GM19240 (cell line): ENCODE measurements around the gene NXN.
A peak's percentile ranks its signal among the peaks of the same experiment; 100 is the strongest.
"Not testable (repeated sequence)": the region's sequence is repeated elsewhere in the genome, so short reads cannot be mapped to it uniquely, and the experiment has no call there.

Source experiments
- DNase-seq: peaks from one replicate; pipeline ENCODE4 v3.0.0; 2011; ENCODE audit warnings: low spot score; ENCODE audit not compliant: insufficient read length

NXN gene

GRCh38 chr17:980406-981291 is 1.1 kb upstream of the NXN start:
- DNase-seq = peak; percentile 66

- DNase-seq = no peak
Measured at GRCh38 chr17:979212-979538, 401 bp downstream of the NXN start.

GRCh38 chr17:978103-979093 is 1.2 kb downstream of the NXN start:
- no peak for DNase-seq

- no peak for DNase-seq
Measured at GRCh38 chr17:977166-977565, 2.4 kb downstream of the NXN start.

GRCh38 chr17:976312-976711 is 3.3 kb downstream of the NXN start:
- DNase-seq = no peak

GRCh38 chr17:975371-975915 is 4.1 kb downstream of the NXN start:
- no peak for DNase-seq

GRCh38 chr17:974778-975177 is 4.8 kb downstream of the NXN start:
- DNase-seq = not testable (repeated sequence)

- DNase-seq = no peak
Measured at GRCh38 chr17:973053-973452, 6.5 kb downstream of the NXN start.

GRCh38 chr17:971861-972260 is 7.7 kb downstream of the NXN start:
- not testable (repeated sequence) for DNase-seq

GRCh38 chr17:970364-970763 is 9.2 kb downstream of the NXN start:
- DNase-seq = no peak

GRCh38 chr17:969811-970355 is 9.7 kb downstream of the NXN start:
- no peak for DNase-seq

- no peak for DNase-seq
Measured at GRCh38 chr17:968812-969730, 10.5 kb downstream of the NXN start.

- DNase-seq = no peak
Measured at GRCh38 chr17:967122-967521, 12.5 kb downstream of the NXN start.

GRCh38 chr17:965311-965989 is 14.1 kb downstream of the NXN start:
- DNase-seq = no peak

GRCh38 chr17:964876-965275 is 14.7 kb downstream of the NXN start:
- no peak for DNase-seq

GRCh38 chr17:962670-963069 is 16.9 kb downstream of the NXN start:
- no peak for DNase-seq

GRCh38 chr17:962166-962565 is 17.4 kb downstream of the NXN start:
- DNase-seq = no peak

GRCh38 chr17:958712-959451 is 20.7 kb downstream of the NXN start:
- no peak for DNase-seq

- no peak for DNase-seq
Measured at GRCh38 chr17:957856-958421, 21.6 kb downstream of the NXN start.
